ENCODE data around the gene PGPEP1. TPM values are rescaled to one million over a fixed set of nuclear protein-coding genes. Genes with fewer than 3 reads are reported as not detected.

PGPEP1 gene
- polyA plus RNA-seq, 1 of the 3 experiments (the other 2 are of a cell fraction) = 13.8 TPM

- TF ChIP-seq, protein P1, sequence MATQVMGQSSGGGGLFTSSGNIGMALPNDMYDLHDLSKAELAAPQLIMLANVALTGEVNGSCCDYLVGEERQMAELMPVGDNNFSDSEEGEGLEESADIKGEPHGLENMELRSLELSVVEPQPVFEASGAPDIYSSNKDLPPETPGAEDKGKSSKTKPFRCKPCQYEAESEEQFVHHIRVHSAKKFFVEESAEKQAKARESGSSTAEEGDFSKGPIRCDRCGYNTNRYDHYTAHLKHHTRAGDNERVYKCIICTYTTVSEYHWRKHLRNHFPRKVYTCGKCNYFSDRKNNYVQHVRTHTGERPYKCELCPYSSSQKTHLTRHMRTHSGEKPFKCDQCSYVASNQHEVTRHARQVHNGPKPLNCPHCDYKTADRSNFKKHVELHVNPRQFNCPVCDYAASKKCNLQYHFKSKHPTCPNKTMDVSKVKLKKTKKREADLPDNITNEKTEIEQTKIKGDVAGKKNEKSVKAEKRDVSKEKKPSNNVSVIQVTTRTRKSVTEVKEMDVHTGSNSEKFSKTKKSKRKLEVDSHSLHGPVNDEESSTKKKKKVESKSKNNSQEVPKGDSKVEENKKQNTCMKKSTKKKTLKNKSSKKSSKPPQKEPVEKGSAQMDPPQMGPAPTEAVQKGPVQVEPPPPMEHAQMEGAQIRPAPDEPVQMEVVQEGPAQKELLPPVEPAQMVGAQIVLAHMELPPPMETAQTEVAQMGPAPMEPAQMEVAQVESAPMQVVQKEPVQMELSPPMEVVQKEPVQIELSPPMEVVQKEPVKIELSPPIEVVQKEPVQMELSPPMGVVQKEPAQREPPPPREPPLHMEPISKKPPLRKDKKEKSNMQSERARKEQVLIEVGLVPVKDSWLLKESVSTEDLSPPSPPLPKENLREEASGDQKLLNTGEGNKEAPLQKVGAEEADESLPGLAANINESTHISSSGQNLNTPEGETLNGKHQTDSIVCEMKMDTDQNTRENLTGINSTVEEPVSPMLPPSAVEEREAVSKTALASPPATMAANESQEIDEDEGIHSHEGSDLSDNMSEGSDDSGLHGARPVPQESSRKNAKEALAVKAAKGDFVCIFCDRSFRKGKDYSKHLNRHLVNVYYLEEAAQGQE (IDR thresholded peaks at IDR 0.05; ENCODE audit: low read depth, low read length) = no peak
These were observed 51.2 kb downstream of the PGPEP1 start (continued) for GRCh38 chr19:18391509-18392075.

- Histone ChIP-seq H3K36me3 (replicated peaks in 1 of 2; ENCODE audit: control insufficient read depth in 1 of 2, insufficient read depth in 2 of 2, low read length in 1 of 2) (peaks cover 3 to 6% of the 10 kb centered on the region in 2 experiments), H3K27ac (ENCODE audit: low read depth in 2 of 2, low read length in 1 of 2) (no peak overlapping the region), H3K27me3 (ENCODE audit: insufficient read depth) (no peaks in the 10 kb centered on the region), H3K9ac (no peak overlapping the region), H3K79me2 (ENCODE audit: insufficient read depth) (no peaks in the 10 kb centered on the region; the same call in 1 of the 2 replicates), H3K9me3 (no peaks in the 10 kb centered on the region), H3F3A (replicated peaks; ENCODE audit: insufficient read depth) (peaks cover 9% of the 10 kb centered on the region), H3K9me2 (no peaks in the 10 kb centered on the region), H2AFZ (ENCODE audit: low read depth) (no peak overlapping the region), H4K20me1 (ENCODE audit: insufficient read depth) (no peaks in the 10 kb centered on the region; the same call in 1 of the 2 replicates), H3K4me3 (ENCODE audit: low read depth in 2 of 2, low read length in 1 of 2) (no peak overlapping the region), H3K4me1 (ENCODE audit: control insufficient read depth in 1 of 2, insufficient read depth in 2 of 2, low read depth in 1 of 2, low read length in 1 of 2) (peaks cover 0 to 7% of the 10 kb centered on the region in 2 experiments; a peak in 1 of 4 replicates), H3K4me2 (no peak overlapping the region)
- no peak for TF ChIP-seq RAD21 (IDR thresholded peaks at IDR 0.05; ENCODE audit: low read length)
- no peak for TF ChIP-seq FOXM1 (IDR thresholded peaks at IDR 0.05; ENCODE audit: low read depth)
- no peak for TF ChIP-seq RFX5 (IDR thresholded peaks at IDR 0.05; ENCODE audit: low read length)
- TF ChIP-seq GATA2 (CRISPR knock-in tag; IDR thresholded peaks at IDR 0.05) = no peak
- no peak for TF ChIP-seq NRF1 (IDR thresholded peaks at IDR 0.05; ENCODE audit: low read depth, low read length)
- TF ChIP-seq ELF1 (IDR thresholded peaks at IDR 0.05) = no peak
- TF ChIP-seq EP300 (IDR thresholded peaks at IDR 0.05; ENCODE audit: borderline replicate concordance in 1 of 2, low read depth in 1 of 2, low read length in 1 of 2) = no peak
- TF ChIP-seq, protein P2, sequence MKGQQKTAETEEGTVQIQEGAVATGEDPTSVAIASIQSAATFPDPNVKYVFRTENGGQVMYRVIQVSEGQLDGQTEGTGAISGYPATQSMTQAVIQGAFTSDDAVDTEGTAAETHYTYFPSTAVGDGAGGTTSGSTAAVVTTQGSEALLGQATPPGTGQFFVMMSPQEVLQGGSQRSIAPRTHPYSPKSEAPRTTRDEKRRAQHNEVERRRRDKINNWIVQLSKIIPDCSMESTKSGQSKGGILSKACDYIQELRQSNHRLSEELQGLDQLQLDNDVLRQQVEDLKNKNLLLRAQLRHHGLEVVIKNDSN (IDR thresholded peaks at IDR 0.05; ENCODE audit: borderline replicate concordance, low read depth) = no peak
- TF ChIP-seq IRF3 (IDR thresholded peaks at IDR 0.05; ENCODE audit: low read depth, low read length) = no peak
- no peak for TF ChIP-seq GABPA (IDR thresholded peaks at IDR 0.05; ENCODE audit: low read depth)
- TF ChIP-seq, protein P3, sequence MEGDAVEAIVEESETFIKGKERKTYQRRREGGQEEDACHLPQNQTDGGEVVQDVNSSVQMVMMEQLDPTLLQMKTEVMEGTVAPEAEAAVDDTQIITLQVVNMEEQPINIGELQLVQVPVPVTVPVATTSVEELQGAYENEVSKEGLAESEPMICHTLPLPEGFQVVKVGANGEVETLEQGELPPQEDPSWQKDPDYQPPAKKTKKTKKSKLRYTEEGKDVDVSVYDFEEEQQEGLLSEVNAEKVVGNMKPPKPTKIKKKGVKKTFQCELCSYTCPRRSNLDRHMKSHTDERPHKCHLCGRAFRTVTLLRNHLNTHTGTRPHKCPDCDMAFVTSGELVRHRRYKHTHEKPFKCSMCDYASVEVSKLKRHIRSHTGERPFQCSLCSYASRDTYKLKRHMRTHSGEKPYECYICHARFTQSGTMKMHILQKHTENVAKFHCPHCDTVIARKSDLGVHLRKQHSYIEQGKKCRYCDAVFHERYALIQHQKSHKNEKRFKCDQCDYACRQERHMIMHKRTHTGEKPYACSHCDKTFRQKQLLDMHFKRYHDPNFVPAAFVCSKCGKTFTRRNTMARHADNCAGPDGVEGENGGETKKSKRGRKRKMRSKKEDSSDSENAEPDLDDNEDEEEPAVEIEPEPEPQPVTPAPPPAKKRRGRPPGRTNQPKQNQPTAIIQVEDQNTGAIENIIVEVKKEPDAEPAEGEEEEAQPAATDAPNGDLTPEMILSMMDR (IDR thresholded peaks at IDR 0.05) = no peak
- TF ChIP-seq SIN3A (IDR thresholded peaks at IDR 0.05; ENCODE audit: borderline replicate concordance, low read depth, low read length) = no peak
- TF ChIP-seq RXRA (IDR thresholded peaks at IDR 0.05; ENCODE audit: borderline replicate concordance, low read depth) = no peak
- WGBS (ENCODE audit: low lambda C conversion rate) = 86% methylated on average over 11 of the region's 11 CpGs
- ChIA-PET POLR2A (no interaction called here), CTCF (interaction anchor here (0.8 to 8.6 kb wide), 6 partner anchors 10 to 113 kb away, joined by 3 to 160 read pairs (median 4); no protein-coding TSS in a partner anchor)
- DNase-seq = no peak
These were observed 52.0 kb downstream of the PGPEP1 start for GRCh38 chr19:18392417-18392816.

All from SK-N-SH (cell line).